H9 (cell line): Measurements from ENCODE around the gene CXCR3. TPM values are rescaled to one million over a fixed set of nuclear protein-coding genes. Genes with fewer than 3 reads are reported as not detected.

ENCODE experiments used
- DNase-seq: peaks from one replicate; pipeline ENCODE4 v3.0.0-alpha.2; 2017
- H2AFZ ChIP-seq: one replicate; pipeline ENCODE4 v1.6.1; 2013; ENCODE audit warnings: mild to moderate bottlenecking, low read length, control low read depth, moderate library complexity
- H2AK5ac ChIP-seq: 2 replicates; pipeline ENCODE4 v1.6.1; 2013; ENCODE audit warnings: low read length, control low read depth, mixed read lengths; ENCODE audit not compliant: insufficient read length
- H2BK120ac ChIP-seq: one replicate; pipeline ENCODE4 v1.6.1; 2013; ENCODE audit warnings: low read depth, mild to moderate bottlenecking, low read length, control low read depth, inconsistent platforms; ENCODE audit not compliant: poor library complexity, severe bottlenecking
- H2BK12ac ChIP-seq: 2 replicates; pipeline ENCODE4 v1.6.1; 2013; ENCODE audit warnings: low read length, control low read depth, mixed read lengths, low read depth; ENCODE audit not compliant: insufficient read length
- H2BK15ac ChIP-seq: 2 replicates; pipeline ENCODE4 v1.6.1; 2013; ENCODE audit warnings: low read depth, low read length, control low read depth
- H2BK20ac ChIP-seq: one replicate; pipeline ENCODE4 v1.6.1; 2013; ENCODE audit warnings: low read depth, mild to moderate bottlenecking, low read length, control low read depth, inconsistent platforms; ENCODE audit not compliant: poor library complexity, severe bottlenecking
- H2BK5ac ChIP-seq: 2 replicates; pipeline ENCODE4 v1.6.1; 2013; ENCODE audit warnings: low read length, control low read depth, mixed read lengths; ENCODE audit not compliant: insufficient read length
- H3K14ac ChIP-seq: 2 replicates; pipeline ENCODE4 v1.6.1; 2013; ENCODE audit warnings: low read length, control low read depth; ENCODE audit not compliant: insufficient read depth
- H3K18ac ChIP-seq: 2 replicates; pipeline ENCODE4 v1.6.1; 2013; ENCODE audit warnings: low read depth, mild to moderate bottlenecking, mixed read lengths, low read length, control low read depth; ENCODE audit not compliant: insufficient read length
- H3K23ac ChIP-seq: 2 replicates; pipeline ENCODE4 v1.6.1; 2013; ENCODE audit warnings: low read length, control low read depth, mixed read lengths, low read depth; ENCODE audit not compliant: insufficient read length
- H3K23me2 ChIP-seq: 2 replicates; pipeline ENCODE4 v1.6.1; 2013; ENCODE audit warnings: low read depth, mild to moderate bottlenecking, mixed read lengths, low read length, control low read depth; ENCODE audit not compliant: insufficient read length, poor library complexity, severe bottlenecking
- H3K27ac ChIP-seq: 2 replicates; pipeline ENCODE4 v1.5.1; 2013; ENCODE audit warnings: low read length, control low read depth, mixed read lengths, low read depth; ENCODE audit not compliant: insufficient read length
- H3K27me3 ChIP-seq: 2 replicates; pipeline ENCODE4 v1.6.1; 2013; ENCODE audit warnings: low read length, control low read depth, inconsistent platforms; ENCODE audit not compliant: insufficient read depth
- H3K4ac ChIP-seq: 2 replicates; pipeline ENCODE4 v1.6.1; 2013; ENCODE audit warnings: low read depth, mild to moderate bottlenecking, control low read depth, inconsistent platforms, low read length, moderate library complexity
- H3K4me1 ChIP-seq: 2 replicates; pipeline ENCODE4 v1.6.1; 2013; ENCODE audit warnings: low read length, control low read depth, inconsistent platforms; ENCODE audit not compliant: insufficient read depth
- H3K4me2 ChIP-seq: 2 replicates; pipeline ENCODE4 v1.6.1; 2013; ENCODE audit warnings: low read length, control low read depth, mixed read lengths; ENCODE audit not compliant: insufficient read length, insufficient read depth
- H3K56ac ChIP-seq: 2 replicates; pipeline ENCODE4 v1.6.1; 2013; ENCODE audit warnings: low read depth, mild to moderate bottlenecking, mixed read lengths, low read length, control low read depth; ENCODE audit not compliant: insufficient read length
- H3K79me1 ChIP-seq: 2 replicates; pipeline ENCODE4 v1.6.1; 2013; ENCODE audit warnings: low read depth, mild to moderate bottlenecking, moderate library complexity, low read length, control low read depth, inconsistent platforms; ENCODE audit not compliant: insufficient read depth, poor library complexity, severe bottlenecking
- H3K79me2 ChIP-seq: 2 replicates; pipeline ENCODE4 v1.6.1; 2013; ENCODE audit warnings: low read length, control low read depth, inconsistent platforms; ENCODE audit not compliant: insufficient read depth
- H3K9ac ChIP-seq: 2 replicates; pipeline ENCODE4 v1.6.1; 2013; ENCODE audit warnings: low read length, control low read depth, mixed read lengths; ENCODE audit not compliant: insufficient read length; ENCODE audit errors: extremely low read depth
- H3K9me3 ChIP-seq: one replicate; pipeline ENCODE4 v1.6.1; 2013; ENCODE audit warnings: low read depth, low read length, inconsistent platforms; ENCODE audit not compliant: control insufficient read depth
- H3T11ph ChIP-seq: one replicate; pipeline ENCODE4 v1.6.1; 2013; ENCODE audit warnings: mild to moderate bottlenecking, low read length, control low read depth, inconsistent platforms
- H4K20me1 ChIP-seq: one replicate; pipeline ENCODE4 v1.6.1; 2013; ENCODE audit not compliant: control insufficient read depth, insufficient read length, insufficient read depth
- H4K5ac ChIP-seq: 2 replicates; pipeline ENCODE4 v1.6.1; 2013; ENCODE audit warnings: low read depth, mild to moderate bottlenecking, mixed read lengths, low read length, control low read depth; ENCODE audit not compliant: insufficient read length
- H4K8ac ChIP-seq: replicated peaks from 2 replicates; pipeline ENCODE4 v1.6.1; 2013; ENCODE audit warnings: low read length, control low read depth, mixed read lengths, low read depth; ENCODE audit not compliant: insufficient read length
- H4K91ac ChIP-seq: 2 replicates; pipeline ENCODE4 v1.6.1; 2013; ENCODE audit warnings: low read depth, mild to moderate bottlenecking, moderate library complexity, mixed read lengths, low read length, control low read depth; ENCODE audit not compliant: insufficient read length
- H3K27ac Mint-ChIP-seq, 3 experiments: 2 replicates in 2 of 3; 3 replicates in 1 of 3; pipeline ENCODE4 v1.8.0; 2020 to 2021; ENCODE audit warnings: mixed read lengths in 3 of 3, mild to moderate bottlenecking in 1 of 3, moderate library complexity in 1 of 3
- H3K27me3 Mint-ChIP-seq: 2 replicates; pipeline ENCODE4 v1.8.0; 2021; ENCODE audit warnings: low read depth, mild to moderate bottlenecking, moderate library complexity, mixed read lengths
- H3K36me3 Mint-ChIP-seq, 3 experiments: 2 replicates in 2 of 3; 3 replicates in 1 of 3; pipeline ENCODE4 v1.8.0; 2020 to 2021; ENCODE audit warnings: low read depth in 3 of 3, mixed read lengths in 3 of 3; ENCODE audit not compliant: insufficient read depth in 1 of 3
- H3K4me1 Mint-ChIP-seq, 2 experiments: 2 replicates each; pipeline ENCODE4 v1.8.0; 2020; ENCODE audit warnings: mixed read lengths in 2 of 2
- H3K4me3 Mint-ChIP-seq, 2 experiments: 2 replicates in 1 of 2; 3 replicates in 1 of 2; pipeline ENCODE4 v1.8.0; 2020 to 2021; ENCODE audit warnings: mild to moderate bottlenecking in 2 of 2, mixed read lengths in 2 of 2, moderate library complexity in 1 of 2
- H3K9me3 Mint-ChIP-seq, 2 experiments: 2 replicates in 1 of 2; 3 replicates in 1 of 2; pipeline ENCODE4 v1.8.0; 2020; ENCODE audit warnings: mild to moderate bottlenecking in 2 of 2, mixed read lengths in 2 of 2, moderate library complexity in 1 of 2
- CTCF ChIP-seq: fragments of 200-600 bp; sonication (generic); conservative IDR thresholded peaks from 3 replicates; pipeline ENCODE4 v1.8.0; 2021; ENCODE audit warnings: antibody characterized with exemption, mild to moderate bottlenecking
- WGBS: extraction: QIAGEN DNeasy Blood & Tissue Kit; methylation state at CpG from one replicate; pipeline ENCODE4 v1.1.7; 2013; ENCODE audit warnings: missing lambda C conversion rate, low lambda C conversion rate, mixed read lengths; ENCODE audit not compliant: insufficient read length; ENCODE audit errors: extremely low coverage; 5-methylcytosine and 5-hydroxymethylcytosine counted together
- total RNA-seq: library from RNA; stranded (reverse); gene quantifications from 2 replicates; pipeline ENCODE4 v1.2.1, GENCODE V29; 2021

CXCR3 gene
- total RNA-seq, 1 experiment from 2014 or later = not detected

DNA sequence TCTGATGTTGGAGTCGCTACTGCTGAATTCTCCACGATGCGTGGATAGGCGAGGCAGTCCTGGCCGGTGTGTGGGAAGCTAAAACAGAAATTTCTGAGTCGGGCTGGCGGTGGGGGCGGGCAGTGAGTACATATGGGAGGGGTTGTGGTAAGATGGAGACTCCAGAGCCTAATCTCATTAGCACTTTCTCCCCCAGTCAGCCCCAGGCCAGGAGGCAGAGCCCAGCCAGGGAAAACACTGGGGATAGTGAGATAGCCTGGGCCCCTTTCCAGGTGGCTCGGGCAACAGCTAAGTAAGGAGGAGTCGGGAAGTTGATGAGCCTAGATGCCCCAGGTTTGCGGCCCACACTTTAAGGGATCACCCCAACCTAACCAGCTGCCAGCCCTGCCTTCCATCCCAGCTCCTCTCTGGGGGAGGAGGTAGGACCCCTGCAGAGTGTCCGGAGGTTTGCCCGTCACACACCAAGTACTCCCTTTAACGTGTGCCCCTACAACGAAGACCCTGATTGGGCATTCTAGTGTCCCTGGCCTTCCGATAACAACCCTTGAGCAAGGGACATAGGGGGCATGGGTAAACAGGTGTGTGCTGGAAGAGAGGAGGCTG is 46.7 kb upstream of the CXCR3 start:
- no peaks in the 10 kb centered on the region; the same call in none of the 2 replicates for H3K27me3 Mint-ChIP-seq
- Histone ChIP-seq H3K18ac (no peak overlapping the region), H2AK5ac (no peak overlapping the region), H3K23me2 (no peaks in the 10 kb centered on the region), H2AFZ (no peak overlapping the region), H3K9ac (no peak overlapping the region), H4K91ac (no peak overlapping the region), H4K20me1 (no peaks in the 10 kb centered on the region), H2BK12ac (no peak overlapping the region), H3K14ac (no peak overlapping the region), H3T11ph (no peak overlapping the region), H3K79me2 (no peaks in the 10 kb centered on the region), H3K27me3 (no peaks in the 10 kb centered on the region), H3K9me3 (peaks cover 12% of the 10 kb centered on the region), H3K56ac (no peak overlapping the region), H3K4ac (no peak overlapping the region), H3K4me1 (no peaks in the 10 kb centered on the region), H2BK20ac (no peak overlapping the region), H4K5ac (no peak overlapping the region), H2BK120ac (no peak overlapping the region), H3K79me1 (no peaks in the 10 kb centered on the region), H3K27ac (no peak overlapping the region), H4K8ac (no peak overlapping the region), H3K23ac (no peak overlapping the region), H2BK15ac (no peak overlapping the region), H3K4me2 (no peak overlapping the region), H2BK5ac (no peak overlapping the region)
- H3K27ac Mint-ChIP-seq = no peak overlapping the region
- WGBS = no CpG with 5 or more reads among the region's 16 CpGs
- DNase-seq = no peak
- H3K4me3 Mint-ChIP-seq = no peak overlapping the region
- TF ChIP-seq CTCF = no peak
- peaks cover 70 to 80% of the 10 kb centered on the region in 2 experiments for H3K9me3 Mint-ChIP-seq
- peaks cover 0 to 4% (median 4%) of the 10 kb centered on the region in 3 experiments; a peak in 5 of 7 replicates for H3K36me3 Mint-ChIP-seq
- H3K4me1 Mint-ChIP-seq = no peaks in the 10 kb centered on the region
